K562 (cell line): ENCODE data around the gene TUT1. TPM values are rescaled to one million over a fixed set of nuclear protein-coding genes. Genes with fewer than 3 reads are reported as not detected.

Source experiments
- ATAC-seq: fragments of 200-7000 bp; cut with Tn5 transposase; 3 replicates; pipeline ENCODE4 v1.9.1; 2020; ENCODE audit warnings: moderate library complexity
- BruUV-seq: library from RNA; stranded (reverse); fragments of 400-500 nt; replicated peaks from 2 replicates; lab custom pipeline; 2021; lab: Mats Ljungman, UMichigan
- CTCF ChIA-PET: fragments of 300-600 bp; formaldehyde crosslinking; extraction: SDS; loops from one replicate; lab custom pipeline; 2021; ENCODE audit warnings: low intra/inter-chr PET ratio; lab: Yijun Ruan, JAX
- POLR2A ChIA-PET: fragments of 300-600, 350-650 bp; sonication (Branson Sonifier 250); formaldehyde crosslinking; extraction: SDS; loops from one replicate; lab custom pipeline; 2021; ENCODE audit warnings: antibody characterized with exemption, inconsistent platforms; lab: Yijun Ruan, JAX
- DNase-seq, 4 experiments: peaks; one replicate each; pipeline versions ENCODE4 v3.0.0 to v3.0.0-alpha.2; 2011 to 2018; ENCODE audit warnings: low spot score in 3 of 4, mixed read lengths in 3 of 4; ENCODE audit errors: extremely low read depth in 1 of 4
- FAIRE-seq: peaks from 2 replicates; lab custom pipeline; 2011; peaks lifted over from hg19 to GRCh38; lab: Jason Lieb, UNC
- H2AFZ ChIP-seq: 2 replicates; pipeline ENCODE4 v1.6.0; 2011; ENCODE audit warnings: low read depth, low read length, control low read depth, inconsistent platforms
- H3K27ac ChIP-seq: fragments of 200-600 bp; 3 replicates; pipeline ENCODE4 v1.8.0; 2011; ENCODE audit warnings: low read depth, mild to moderate bottlenecking, control low read depth, inconsistent platforms, low read length, moderate library complexity, mixed read lengths; ENCODE audit errors: extremely low read depth
- H3K27me3 ChIP-seq, 2 experiments: fragments of 300-600 bp in 1 of 2; 2 replicates in 1 of 2; 3 replicates in 1 of 2; pipeline versions ENCODE4 v1.6.0 to v1.8.0; 2011; ENCODE audit warnings: inconsistent platforms in 2 of 2, low read length in 2 of 2, mild to moderate bottlenecking in 1 of 2, mixed read lengths in 1 of 2, moderate library complexity in 1 of 2; ENCODE audit not compliant: control insufficient read depth in 2 of 2, insufficient read depth in 2 of 2
- H3K36me3 ChIP-seq: fragments of 300-600 bp; 3 replicates; pipeline ENCODE4 v1.8.0; 2011; ENCODE audit warnings: mild to moderate bottlenecking, low read length, inconsistent platforms; ENCODE audit not compliant: control insufficient read depth, insufficient read depth
- H3K4me1 ChIP-seq, 2 experiments: fragments of 200-600 bp in 1 of 2; replicated peaks in 1 of 2; 2 replicates in 1 of 2; 3 replicates in 1 of 2; pipeline versions ENCODE4 v1.5.1 to v1.8.0; 2011; ENCODE audit warnings: inconsistent platforms in 2 of 2, low read length in 2 of 2, mild to moderate bottlenecking in 1 of 2, mixed read lengths in 1 of 2, moderate library complexity in 1 of 2; ENCODE audit not compliant: control insufficient read depth in 2 of 2, insufficient read depth in 2 of 2
- H3K4me2 ChIP-seq: 2 replicates; pipeline ENCODE4 v1.6.1; 2011; ENCODE audit warnings: low read length, control low read depth, inconsistent platforms, mixed read lengths; ENCODE audit not compliant: insufficient read depth
- H3K4me3 ChIP-seq: fragments of 200-600 bp; sonication (generic), shearing (Covaris generic); 2 replicates; pipeline ENCODE4 v1.5.1; 2016; ENCODE audit warnings: control low read depth, inconsistent platforms
- H3K79me2 ChIP-seq: fragments of 200-600 bp; 3 replicates; pipeline ENCODE4 v1.8.0; 2011; ENCODE audit warnings: low read length, inconsistent platforms; ENCODE audit not compliant: control insufficient read depth, insufficient read depth
- H3K9ac ChIP-seq, 2 experiments: 2 replicates each; pipeline versions ENCODE4 v1.6.0 to v1.6.1; 2011; ENCODE audit warnings: low read depth in 2 of 2, low read length in 2 of 2, control low read depth in 1 of 2, inconsistent platforms in 1 of 2, mild to moderate bottlenecking in 1 of 2, mixed read lengths in 1 of 2; ENCODE audit not compliant: insufficient read depth in 1 of 2
- H3K9me1 ChIP-seq: one replicate; pipeline ENCODE4 v1.6.0; 2011; ENCODE audit warnings: inconsistent platforms, mild to moderate bottlenecking, low read length, moderate library complexity; ENCODE audit not compliant: control insufficient read depth, insufficient read depth
- H3K9me3 ChIP-seq: replicated peaks from 2 replicates; pipeline ENCODE4 v1.5.1; 2011; ENCODE audit warnings: low read depth, low read length, inconsistent platforms; ENCODE audit not compliant: control insufficient read depth, insufficient read depth
- H4K20me1 ChIP-seq: replicated peaks from 2 replicates; pipeline ENCODE4 v1.6.1; 2011; ENCODE audit warnings: low read length, inconsistent platforms, mixed read lengths; ENCODE audit not compliant: control insufficient read depth, insufficient read depth
- KLF16 ChIP-seq: IDR thresholded peaks from 2 replicates; pipeline ENCODE4 v1.6.1; 2016; ENCODE audit warnings: antibody characterized with exemption
- MGA ChIP-seq: fragments of 450-650 bp; IDR thresholded peaks from 2 replicates; pipeline ENCODE4 v1.6.1; 2016; ENCODE audit warnings: mild to moderate bottlenecking, moderate library complexity
- NELFE ChIP-seq: IDR thresholded peaks from 2 replicates; pipeline ENCODE4 v1.6.1; 2011; ENCODE audit warnings: mild to moderate bottlenecking; ENCODE audit not compliant: insufficient read depth, insufficient read length
- PCBP1 ChIP-seq: fragments of 200-400 bp; formaldehyde crosslinking; IDR thresholded peaks from 2 replicates; pipeline ENCODE4 v1.6.1; 2018; ENCODE audit warnings: mild to moderate bottlenecking, low read depth, low read length; ENCODE audit not compliant: poor library complexity, severe bottlenecking
- SIN3A ChIP-seq, 2 experiments: fragments of 150-350 bp in 1 of 2; IDR thresholded peaks; 2 replicates each; pipeline ENCODE4 v1.6.1; 2011 to 2016; ENCODE audit warnings: borderline replicate concordance in 2 of 2, low read depth in 2 of 2, low read length in 2 of 2, mild to moderate bottlenecking in 2 of 2, moderate library complexity in 2 of 2; ENCODE audit not compliant: control insufficient read depth in 1 of 2
- ZBTB9 ChIP-seq: fragments of 450-650 bp; formaldehyde crosslinking; IDR thresholded peaks from 2 replicates; pipeline ENCODE4 v1.4.0; 2020; ENCODE audit warnings: mild to moderate bottlenecking, moderate library complexity
- WGBS: fragments of 100-300 bp; shearing (Covaris generic); methylation state at CpG from one replicate; pipeline ENCODE4 v1.1.6; 2016; ENCODE audit warnings: low coverage, mixed read lengths; ENCODE audit not compliant: insufficient coverage; ENCODE audit errors: missing lambda C conversion rate; 5-methylcytosine and 5-hydroxymethylcytosine counted together
- in situ Hi-C: fragments of 300-500 bp; cut with MboI; formaldehyde crosslinking; loops from 4 replicates; pipeline ENCODE4 v1.15.0; 2018; ENCODE audit warnings: inconsistent platforms, mixed read lengths
- intact Hi-C: fragments of 100-400 bp; cut with micrococcal nuclease; formaldehyde crosslinking; loops from 2 replicates; pipeline ENCODE4 v1.14.2; 2022
- polyA plus RNA-seq, 8 experiments: library from polyadenylated mRNA; depleted of rRNA in 4 of 8; stranded (reverse) in 5 of 8; unstranded in 3 of 8; fragments of >200 nt; fragmentation: Nextera tagmentation in 2 of 8; fragmentation: Illumina TruSeq in 1 of 8; extraction: Ambion mirVana in 2 of 8; extraction: Trizol in 1 of 8; gene quantifications; 2 replicates each; pipeline versions ENCODE4 v1.2.1 to v1.2.3, GENCODE V29; 2011 to 2014; ENCODE audit warnings: inconsistent platforms in 1 of 8, missing spikeins in 1 of 8
- total RNA-seq, 7 experiments: library from RNA; depleted of rRNA in 6 of 7; stranded (reverse); fragments of >200 nt in 6 of 7; fragmentation: Illumina TruSeq in 2 of 7; extraction: Trizol in 2 of 7; gene quantifications; 2 replicates each; pipeline versions ENCODE4 v1.2.1 to v1.2.3, GENCODE V29; 2011 to 2021; ENCODE audit warnings: low replicate concordance in 1 of 7

Gene TUT1
- total and polyA plus RNA-seq, 9 of the 15 experiments (the other 6 are each of a cell fraction or from before 2014, with no cell fraction given) = 0.66 to 44.3 (median 15.7) TPM

GRCh38 chr11:62621567-62622470 is 30.5 kb upstream of the TUT1 start, which contains the start of gene B3GAT3:
Gene B3GAT3, minus strand, starts transcription at chr11:62621986. Its CDS starts 39 bp downstream, at chr11:62621947.
- WGBS = 1% methylated on average over 56 of the region's 77 CpGs
- FAIRE-seq (peak; percentile 94), ATAC-seq (peak; percentile 98), DNase-seq (peak; percentile 97 to 99 (median 98))
- Histone ChIP-seq H3K4me2 (peak within 1 kb of the TSS; percentile 93), H3K9me1 (no peaks in the 10 kb centered on the region), H3K4me3 (peak within 1 kb of the TSS; percentile 73), H3K79me2 (peaks cover 20% of the 10 kb centered on the region), H3K9ac (peak within 1 kb of the TSS; percentile 85 to 93), H3K9me3 (no peaks in the 10 kb centered on the region), H3K36me3 (peaks cover 34% of the 10 kb centered on the region), H3K27ac (peak within 1 kb of the TSS; percentile 84), H4K20me1 (no peaks in the 10 kb centered on the region), H3K27me3 (no peaks in the 10 kb centered on the region), H2AFZ (peak within 1 kb of the TSS; percentile 79), H3K4me1 (peaks cover 12 to 13% of the 10 kb centered on the region in 2 experiments; a peak in 4 of 5 replicates)
- ChIA-PET CTCF (interaction anchor here (1.6 kb wide), 1 partner anchor 10 kb away, joined by 14 read pairs; the partner anchor contains the start of gene EML3), POLR2A (interaction anchor here (1.1 to 2.6 kb wide), 13 partner anchors 8 to 233 kb away, joined by 3 to 24 read pairs (median 5); partner anchors contain the start of genes C11orf98, CSKMT, GANAB and LBHD1)
- no TSS peak for BruUV-seq
- in situ Hi-C loops = loop anchor here (10.0 kb wide), 1 partner anchor 1197 kb away; the partner anchor contains the start of gene CPSF7
- intact Hi-C loops = loop anchor here (1.0 kb wide), 1 partner anchor 105 kb away; the partner anchor contains the start of gene HNRNPUL2
- TF ChIP-seq NELFE (no peak), KLF16 (no peak), SIN3A (IDR thresholded peaks at IDR 0.05; ENCODE audit: borderline replicate concordance in 2 of 2, control insufficient read depth in 1 of 2, low read depth in 2 of 2, low read length in 2 of 2) (peak; percentile 96), MGA (peak; percentile 92), ZBTB9 (CRISPR knock-in tag) (peak; percentile 68; the same call in 1 of the 2 replicates), PCBP1 (peak; percentile 67)
